Right lobe of liver (tissue), 4 donors: ENCODE results near the gene BLMH.

Source experiments
- CTCF ChIP-seq, 4 donors: fragments of 200-600 bp in 3 of 4; fragments of 450-650 bp in 1 of 4; IDR thresholded peaks; one replicate each; pipeline versions ENCODE4 v1.5.1 to v1.8.0; 2016 to 2022; ENCODE audit warnings: antibody characterized with exemption in 4 of 4, mild to moderate bottlenecking in 2 of 4
- POLR2A ChIP-seq: fragments of 450-650 bp; IDR thresholded peaks from one replicate; pipeline ENCODE4 v1.6.1; 2017; ENCODE audit warnings: antibody characterized with exemption, mild to moderate bottlenecking
- donor health status: DM: no; HTN: no; CAD: no.
- donor health status: DM: no; HTN: no; CAD: no.
- donor health status: DM: no; HTN: yes; CAD: no.

GRCh38 chr17:30318155-30318554 lies 26.4 kb upstream of the BLMH start:
- no peak for TF ChIP-seq CTCF (IDR thresholded peaks at IDR 0.05)
- no peak for TF ChIP-seq POLR2A
